Keratinocyte (primary cell): ENCODE data around the gene ECHDC3.

Experiments
- CTCF ChIP-seq, 3 experiments: IDR thresholded peaks in 1 of 3; conservative IDR thresholded peaks in 1 of 3; optimal IDR thresholded peaks in 1 of 3; 2 replicates in 2 of 3; 3 replicates in 1 of 3; pipeline versions ENCODE3 to v1.5.1; 2011; ENCODE audit warnings: low read length in 3 of 3, mild to moderate bottlenecking in 3 of 3, moderate library complexity in 2 of 3, control low read depth in 1 of 3, inconsistent platforms in 1 of 3; ENCODE audit not compliant: insufficient read depth in 2 of 3; ENCODE audit errors: extremely low read depth in 1 of 3
- EZH2 ChIP-seq: IDR thresholded peaks from one replicate; pipeline ENCODE4 v1.6.1; 2012; ENCODE audit warnings: inconsistent platforms, mild to moderate bottlenecking, low read length, moderate library complexity

GRCh38 chr10:11761431-11761830 is 19.2 kb downstream of the ECHDC3 start:
- TF ChIP-seq EZH2 (no peak), CTCF (optimal IDR thresholded peaks at IDR 0.05 in 1 of 3, IDR thresholded peaks at IDR 0.05 in 1 of 3, conservative IDR thresholded peaks at IDR 0.05 in 1 of 3; ENCODE audit: extremely low read depth in 1 of 3, insufficient read depth in 2 of 3, low read length in 3 of 3) (no peak)
